SK-N-MC (cell line): Measurements from ENCODE around the gene GPC3.

ENCODE experiments used
- EZH2 ChIP-seq: fragments of 200-600 bp; sonication (generic); IDR thresholded peaks from one replicate; pipeline ENCODE4 v1.6.1; 2017; ENCODE audit warnings: antibody characterized with exemption
- FOXP2 ChIP-seq: optimal IDR thresholded peaks from 2 replicates; pipeline ENCODE3; 2011; ENCODE audit warnings: mild to moderate bottlenecking, moderate library complexity; ENCODE audit not compliant: insufficient read depth; ENCODE audit errors: extremely low read length, control extremely low read depth
- POLR2AphosphoS5 ChIP-seq: IDR thresholded peaks from 2 replicates; pipeline ENCODE4 v1.6.1; 2012; ENCODE audit warnings: mild to moderate bottlenecking, low read depth, low read length, borderline replicate concordance

- TF ChIP-seq FOXP2 = no peak
- TF ChIP-seq EZH2 = no peak
- no peak for TF ChIP-seq POLR2AphosphoS5
These were observed 235.4 kb downstream of the GPC3 start for GRCh38 chrX:133749951-133750350.
